ENCODE results near the gene SLC45A1.
A peak's percentile ranks its signal among the peaks of the same experiment; 100 is the strongest.
"Not testable (repeated sequence)": the region's sequence is repeated elsewhere in the genome, so short reads cannot be mapped to it uniquely, and the experiment has no call there.

SLC45A1 gene

DNA sequence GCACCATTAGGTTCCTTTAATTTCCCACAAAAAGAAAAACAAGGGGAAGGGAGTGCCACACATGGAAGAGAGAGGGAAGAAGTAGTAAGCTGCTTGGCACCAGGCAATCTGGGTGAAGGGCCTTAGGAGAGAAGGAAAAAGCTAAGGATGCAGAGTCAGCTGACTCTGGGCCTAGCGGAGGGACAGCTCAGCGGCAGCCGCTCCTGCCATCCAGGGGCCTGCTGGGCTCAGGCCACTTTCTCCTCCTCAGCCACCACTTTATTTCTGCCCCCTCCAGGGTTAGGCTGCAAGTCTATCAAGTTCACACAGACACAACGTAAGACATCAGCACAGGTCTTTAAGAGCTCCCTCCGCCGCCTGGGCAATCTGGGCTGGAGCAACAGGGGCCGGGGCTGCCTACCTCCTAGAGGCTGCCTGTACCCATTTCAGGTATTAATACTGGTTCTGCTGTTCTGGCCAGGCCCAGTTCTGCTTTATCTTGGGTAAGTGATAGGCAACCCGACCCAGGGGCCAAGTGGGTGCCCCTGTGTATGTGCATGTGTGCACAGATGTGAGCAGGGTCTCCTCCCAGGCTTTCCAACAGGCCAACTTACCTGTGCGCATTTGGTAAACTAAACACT lies 53.6 kb downstream of the SLC45A1 start:
- no peak for DNase-seq

DNA sequence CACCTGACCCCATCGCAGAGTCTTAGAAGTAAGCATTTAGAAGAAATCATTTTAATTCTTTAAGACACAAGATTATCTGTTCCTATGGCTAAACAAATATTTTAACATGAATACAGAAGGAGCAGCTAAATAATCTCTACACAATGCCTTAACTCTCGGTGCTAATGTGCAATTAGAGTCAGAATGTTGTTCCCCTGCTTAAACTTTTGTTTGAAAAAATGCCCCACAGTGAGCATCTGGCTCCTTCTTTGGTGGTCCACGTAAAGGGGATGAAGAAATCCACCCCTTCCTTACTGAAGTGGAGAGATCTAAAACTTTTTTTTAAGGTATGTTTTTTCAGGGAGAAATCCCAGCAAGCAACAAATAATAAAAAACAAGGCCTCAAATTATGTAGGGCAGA lies 55.2 kb downstream of the SLC45A1 start:
- no peak for DNase-seq

DNA sequence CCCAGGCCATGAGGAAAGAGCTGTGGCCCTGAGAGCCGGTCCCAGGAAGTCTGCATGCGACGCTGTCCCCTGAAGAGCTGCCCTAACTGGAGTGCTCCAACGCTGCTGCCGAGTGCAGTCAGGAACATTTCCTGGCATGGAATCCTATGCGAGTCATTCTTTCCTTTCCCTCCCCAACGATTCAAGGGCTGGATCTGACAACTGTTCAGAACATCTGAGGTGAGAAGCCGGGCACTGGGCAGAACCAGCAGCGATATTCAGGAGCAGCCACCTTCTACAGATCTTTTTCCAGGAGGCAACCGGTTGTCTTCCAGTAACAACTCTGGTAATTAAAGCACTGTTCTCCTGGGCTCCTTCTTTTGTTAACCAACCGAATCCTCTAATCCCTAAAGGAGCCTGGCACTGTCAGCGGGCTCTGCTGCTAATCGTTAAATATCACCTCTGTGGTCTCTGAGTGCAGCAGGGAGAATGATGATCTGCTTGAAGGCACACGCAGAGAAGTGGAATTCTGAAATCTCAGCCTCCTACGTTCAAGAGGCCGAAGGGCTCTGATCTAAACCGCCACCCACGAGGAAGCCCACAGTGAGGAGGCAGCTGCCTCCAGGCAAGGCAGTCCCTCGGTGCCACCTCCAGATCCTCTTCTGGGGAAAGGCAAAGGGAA lies 55.8 kb downstream of the SLC45A1 start:
- no peak for DNase-seq

DNA sequence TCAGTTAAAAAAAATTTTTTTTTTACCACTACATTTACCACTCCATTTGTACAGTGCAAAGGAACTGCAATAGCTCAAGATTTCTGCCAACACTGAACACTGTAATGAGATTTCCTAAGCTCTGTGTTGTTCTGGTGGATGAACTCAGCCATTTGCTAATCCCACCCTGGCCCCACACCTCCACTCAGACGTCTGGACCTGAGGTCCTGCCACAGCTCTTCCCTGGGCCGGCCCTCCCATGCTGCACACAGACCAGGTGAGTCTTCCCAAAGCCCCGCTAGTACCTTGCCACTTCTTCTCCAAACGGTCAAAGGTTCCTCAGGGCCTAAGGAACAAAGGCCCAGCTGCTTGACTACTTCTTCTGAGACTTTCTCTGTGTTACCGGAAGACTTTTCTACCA lies 56.4 kb downstream of the SLC45A1 start:
- DNase-seq = no peak

DNA sequence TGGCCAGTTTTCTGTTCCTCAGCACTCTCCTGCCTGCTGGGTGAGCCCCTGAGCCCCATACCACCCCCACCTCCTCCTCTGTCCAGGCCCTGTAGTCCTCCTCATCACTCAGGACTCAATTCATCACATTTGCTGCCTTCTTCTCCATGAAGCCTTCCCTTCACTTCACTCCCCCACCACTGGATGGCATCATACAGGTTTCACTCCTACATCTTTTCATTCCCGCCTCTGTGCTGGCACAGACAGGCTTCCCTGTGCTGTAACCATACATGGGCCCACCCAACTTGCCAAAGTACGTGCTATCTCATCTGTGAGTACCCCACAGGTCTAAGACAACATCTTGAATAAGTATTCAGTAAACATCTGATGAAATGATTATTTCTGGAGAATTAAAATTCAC lies 56.9 kb downstream of the SLC45A1 start:
- peak; percentile 24 to 41 for DNase-seq

DNA sequence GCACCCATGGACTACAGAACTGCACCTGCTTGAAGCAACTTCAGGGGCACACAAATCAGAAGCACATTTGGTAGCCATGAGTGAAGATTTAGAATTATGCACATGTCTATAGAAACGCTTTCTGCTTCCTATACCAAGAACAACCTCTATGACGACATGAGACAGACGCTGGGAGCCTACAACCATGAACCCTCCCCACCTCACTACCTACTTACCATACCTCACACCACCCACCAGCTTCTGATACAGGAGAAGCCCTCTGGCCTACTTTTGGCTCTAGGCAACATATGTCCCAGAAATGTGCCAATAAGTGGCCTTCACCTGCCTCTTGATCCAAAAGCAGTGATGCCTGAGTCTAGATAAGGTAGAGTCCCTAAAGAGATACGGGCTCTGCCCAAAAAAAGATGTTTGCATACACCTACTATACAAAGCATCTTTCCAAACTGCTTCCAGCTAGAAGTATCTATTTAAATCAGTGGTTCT lies 58.5 kb downstream of the SLC45A1 start:
- no peak for DNase-seq

DNA sequence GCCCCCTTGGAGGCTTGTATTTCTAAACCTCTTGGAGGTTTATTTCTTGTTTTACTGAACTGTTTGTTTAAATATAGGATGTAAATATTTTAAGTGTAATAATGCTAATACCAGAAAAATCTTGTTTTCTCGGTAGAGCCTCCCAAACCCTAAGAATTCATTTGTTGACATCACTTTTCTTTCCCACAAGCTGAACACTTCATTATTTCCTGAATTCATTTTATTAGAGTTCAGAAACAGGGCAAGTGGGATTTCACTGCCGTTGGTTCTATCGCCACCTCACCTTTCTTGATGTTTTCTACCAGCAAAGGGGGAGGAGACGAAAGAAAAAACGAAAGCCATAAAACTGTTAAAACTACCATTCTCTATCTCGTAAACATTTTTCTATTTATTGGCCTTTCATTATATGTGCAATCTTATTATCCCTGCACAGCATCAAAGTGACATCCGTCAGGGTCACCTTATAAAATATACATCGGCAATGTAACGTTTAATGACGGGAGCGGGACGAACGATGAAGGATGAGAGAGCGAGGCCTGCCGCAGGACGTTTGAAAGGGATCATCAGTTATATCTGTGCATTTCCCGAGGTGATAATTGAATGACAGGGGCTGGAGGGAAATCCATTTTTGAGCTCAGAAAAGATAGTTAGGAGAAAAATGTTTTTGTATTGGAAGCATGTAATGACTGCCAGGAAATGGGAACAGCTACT lies 59.5 kb downstream of the SLC45A1 start:
- DNase-seq = no peak

DNA sequence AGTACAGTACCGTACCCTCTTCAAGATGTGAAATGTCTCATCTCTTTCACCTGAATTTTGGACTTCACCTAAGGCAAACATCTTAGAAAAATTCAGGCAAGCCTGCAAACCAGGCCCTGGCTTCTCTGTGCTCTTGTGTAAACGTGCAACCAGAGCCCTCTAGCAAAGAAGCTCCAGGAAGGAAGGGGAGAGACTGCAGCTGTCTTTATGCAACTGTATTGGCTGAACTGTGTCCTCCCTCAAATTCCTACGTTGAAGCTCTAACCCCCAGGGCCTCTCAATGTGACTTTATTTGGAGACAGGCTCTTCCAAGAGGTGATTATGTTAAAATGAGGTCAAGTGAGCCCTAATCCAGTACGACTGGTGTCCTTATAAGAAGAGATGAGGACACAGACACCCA lies 60.3 kb downstream of the SLC45A1 start:
- no peak for DNase-seq

DNA sequence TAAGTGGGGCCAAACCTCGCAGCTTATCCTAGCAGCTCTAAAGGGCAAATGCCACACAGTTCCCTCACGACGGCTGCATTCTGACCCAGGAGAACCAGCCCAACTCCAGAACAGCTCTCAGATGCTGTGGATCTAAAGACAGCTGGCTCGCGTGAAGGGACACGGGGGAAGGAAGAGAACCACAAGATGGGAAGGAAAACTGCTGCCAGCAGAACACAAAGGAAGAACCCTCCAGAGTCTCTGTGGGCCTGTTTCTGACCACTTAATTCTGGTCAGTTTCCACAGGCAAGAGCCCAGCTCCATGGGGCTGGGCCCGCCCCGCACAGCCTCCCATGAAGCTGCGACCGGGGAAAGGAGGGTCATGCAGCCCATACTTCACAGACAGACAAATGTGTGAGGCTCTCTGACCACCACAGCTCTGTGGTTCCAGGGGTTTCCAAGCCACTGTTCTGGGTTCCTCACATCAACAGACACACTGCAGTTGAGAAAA lies 61.1 kb downstream of the SLC45A1 start:
- no peak for DNase-seq

DNA sequence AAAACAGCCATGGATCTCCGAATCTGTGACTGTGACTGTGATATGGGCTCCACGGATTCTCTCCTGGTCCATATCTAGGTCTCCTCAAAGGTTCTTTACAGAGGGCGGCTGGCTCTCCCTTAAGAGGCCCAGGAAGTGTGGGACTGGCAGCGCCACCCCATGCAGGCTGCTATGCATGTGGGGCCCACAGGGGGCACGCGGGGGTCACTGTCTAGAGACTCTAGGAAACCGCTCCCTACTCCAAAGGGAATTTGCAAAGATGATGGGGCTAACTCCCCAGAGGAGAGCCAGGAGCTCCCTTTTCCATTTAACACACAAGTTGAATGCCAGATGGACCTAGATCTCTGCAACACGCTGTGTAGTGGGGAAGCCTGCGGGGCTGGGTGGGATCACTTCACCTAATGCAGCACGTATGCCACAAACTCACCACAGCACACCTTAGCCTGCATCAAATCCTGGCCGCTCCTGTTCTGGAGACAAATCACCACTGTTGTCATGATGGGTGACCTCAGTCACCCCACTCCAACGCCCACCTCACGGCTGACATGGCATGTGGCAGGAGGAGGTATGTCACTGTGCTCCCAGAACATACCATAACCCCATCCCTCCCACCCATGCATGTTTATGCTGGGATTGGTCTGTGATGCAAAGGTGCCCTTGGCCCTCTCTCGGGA lies 61.7 kb downstream of the SLC45A1 start:
- no peak for DNase-seq

DNA sequence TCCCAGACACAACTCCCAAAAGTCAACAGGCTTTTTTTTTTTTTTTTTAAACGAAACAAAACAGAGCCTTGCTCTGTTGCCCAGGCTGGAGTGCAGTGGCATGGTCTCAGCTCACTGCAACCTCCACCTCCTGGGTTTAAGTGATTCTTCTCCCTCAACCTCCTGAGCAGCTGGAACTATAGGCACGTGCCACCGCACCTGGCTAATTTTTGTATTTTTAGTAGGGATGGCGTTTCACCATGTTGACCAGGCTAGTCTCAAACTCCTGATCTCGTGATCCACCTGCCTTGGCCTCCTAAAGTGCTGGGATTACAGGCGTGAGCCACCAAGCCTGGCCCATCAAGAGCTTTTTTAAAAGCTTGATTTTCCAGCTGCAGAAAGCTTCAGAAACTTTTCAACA lies 62.4 kb downstream of the SLC45A1 start:
- not testable (repeated sequence) for DNase-seq

DNA sequence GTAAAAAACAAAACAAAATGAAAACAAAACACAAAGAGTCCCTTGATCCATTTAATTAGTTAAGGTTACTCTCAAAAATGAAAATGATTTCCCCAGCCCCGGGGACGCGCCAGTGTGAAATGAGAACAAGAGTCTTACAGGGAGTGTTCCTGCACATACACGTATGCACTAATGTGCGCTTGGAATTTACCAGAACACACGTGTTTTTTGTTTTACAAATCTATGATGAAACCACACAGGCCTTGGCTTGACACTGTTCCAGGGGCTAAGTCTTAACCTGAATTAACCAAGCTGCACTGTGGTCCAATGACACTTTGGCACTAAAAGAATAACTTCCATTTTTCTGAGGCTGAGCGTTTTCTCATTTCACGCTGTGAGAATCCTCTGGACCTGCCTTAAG lies 63.7 kb downstream of the SLC45A1 start:
- no peak for DNase-seq

DNA sequence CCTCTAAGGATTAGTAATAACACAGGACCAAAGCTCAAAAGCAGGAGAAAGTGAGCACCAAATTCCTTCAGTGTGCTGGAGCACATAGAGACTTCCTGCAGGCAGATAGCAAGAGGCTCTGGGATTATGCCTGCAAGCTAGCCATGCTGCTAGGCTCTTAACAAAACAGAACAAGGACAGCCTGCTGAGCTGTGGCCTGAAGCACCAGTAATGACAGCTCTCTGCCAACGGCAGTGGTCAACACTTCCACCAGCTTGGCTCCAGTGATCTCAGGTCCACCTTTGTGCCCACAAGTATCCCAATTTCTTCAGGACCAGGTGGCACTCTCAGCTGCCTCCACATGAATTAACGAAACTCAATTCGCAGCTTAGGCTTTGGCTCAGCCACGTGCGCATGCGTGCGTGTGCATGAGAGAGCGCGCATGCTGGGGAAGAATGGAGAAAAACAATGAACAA lies 64.2 kb downstream of the SLC45A1 start:
- DNase-seq = no peak

DNA sequence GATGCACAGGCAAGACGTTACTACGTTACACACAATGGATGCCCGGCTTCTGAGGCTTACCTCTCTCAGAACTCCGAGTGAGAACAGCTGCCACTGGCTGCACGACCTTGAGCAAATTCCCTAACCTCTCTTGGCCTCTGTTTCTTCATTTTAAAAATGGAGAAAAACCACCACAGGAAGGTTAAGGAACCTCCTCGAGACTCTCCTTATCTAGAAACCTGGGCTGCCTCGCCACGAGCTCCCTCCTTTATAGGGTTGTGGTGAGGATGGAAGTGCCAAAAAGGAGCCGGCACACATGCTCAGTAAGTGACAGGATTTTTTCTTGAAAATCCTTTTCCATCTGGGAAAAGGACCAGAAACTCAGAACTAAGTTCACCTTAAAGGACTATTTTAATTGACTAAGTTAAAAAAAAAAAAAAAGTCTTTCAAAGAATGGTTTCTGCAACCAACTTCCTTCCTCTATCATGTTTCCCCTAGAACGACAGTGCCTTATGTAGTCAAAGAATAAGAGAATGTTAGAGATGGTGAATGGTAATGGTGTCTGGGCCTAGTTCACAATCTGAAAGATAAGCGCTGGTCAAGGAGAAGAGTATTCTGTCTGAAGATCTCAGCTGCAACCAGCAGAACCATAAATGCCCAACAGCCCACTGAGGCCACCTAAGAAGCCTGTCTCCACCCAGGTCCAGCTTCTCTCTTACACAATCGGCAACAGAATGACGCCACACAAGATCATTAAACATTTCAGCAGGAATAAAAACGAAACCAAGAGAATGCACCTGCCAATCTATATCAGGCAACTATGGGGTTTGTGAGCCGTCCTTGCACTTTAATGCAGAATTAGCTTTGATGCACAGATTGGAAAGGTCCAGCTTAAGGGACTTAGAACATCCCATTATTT lies 64.9 kb downstream of the SLC45A1 start:
- DNase-seq = no peak

DNA sequence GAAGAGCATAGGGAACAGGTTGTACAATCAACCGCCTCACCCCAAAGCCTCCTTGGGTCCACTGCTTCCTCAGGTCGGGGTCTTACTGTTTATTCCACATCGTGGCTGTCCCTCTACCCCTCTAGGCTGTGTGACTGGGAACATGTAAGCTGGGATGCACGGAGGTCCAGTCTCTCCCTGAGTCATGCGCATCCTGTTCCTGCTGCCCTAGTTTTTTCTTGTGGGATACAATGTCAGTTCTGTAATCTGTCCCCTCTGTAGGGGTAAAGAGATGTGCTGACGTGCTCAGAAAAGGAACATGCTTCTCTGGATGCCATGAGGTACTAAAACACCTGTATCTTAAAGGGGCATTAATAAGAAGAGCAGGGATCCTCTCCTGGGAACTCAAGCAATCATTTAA lies 66.2 kb downstream of the SLC45A1 start:
- DNase-seq = no peak

DNA sequence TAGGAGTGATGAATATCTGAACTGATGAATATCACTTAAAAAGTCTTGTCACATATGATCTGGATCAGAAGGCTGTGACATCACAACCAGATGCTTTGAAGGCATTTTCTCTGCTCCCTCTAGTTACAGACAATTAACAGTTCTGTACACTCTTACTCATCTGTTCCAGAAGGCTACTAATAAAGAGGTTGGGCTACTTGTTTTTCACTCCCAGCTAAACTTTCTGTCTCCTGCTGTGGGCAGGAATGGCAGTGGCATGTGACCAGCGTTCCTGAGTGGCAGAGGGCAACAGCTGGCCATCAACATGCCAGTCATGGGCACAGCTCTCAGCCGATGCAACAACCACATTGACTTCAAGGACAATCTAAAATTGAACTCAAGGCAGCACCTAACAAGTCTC lies 66.7 kb downstream of the SLC45A1 start:
- no peak for DNase-seq

DNA sequence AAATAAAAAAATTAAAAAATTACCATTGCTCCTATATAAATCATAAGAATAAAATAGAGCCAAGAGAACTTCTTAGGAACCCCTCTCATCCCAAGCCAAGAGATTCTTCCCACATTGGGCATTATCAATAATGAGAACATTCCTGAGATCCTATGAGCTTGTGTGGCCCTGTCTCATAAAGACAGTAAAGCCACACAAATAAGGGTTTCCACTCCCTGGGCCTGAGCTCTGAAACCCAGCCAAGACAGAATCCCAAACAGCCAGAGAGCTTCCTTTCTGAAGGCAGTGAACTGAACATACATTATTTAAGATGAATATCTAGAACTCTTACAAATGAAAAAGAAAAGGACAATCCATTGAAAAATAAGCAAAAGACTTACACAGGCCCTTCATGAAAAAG lies 68.3 kb downstream of the SLC45A1 start:
- no peak for DNase-seq

DNA sequence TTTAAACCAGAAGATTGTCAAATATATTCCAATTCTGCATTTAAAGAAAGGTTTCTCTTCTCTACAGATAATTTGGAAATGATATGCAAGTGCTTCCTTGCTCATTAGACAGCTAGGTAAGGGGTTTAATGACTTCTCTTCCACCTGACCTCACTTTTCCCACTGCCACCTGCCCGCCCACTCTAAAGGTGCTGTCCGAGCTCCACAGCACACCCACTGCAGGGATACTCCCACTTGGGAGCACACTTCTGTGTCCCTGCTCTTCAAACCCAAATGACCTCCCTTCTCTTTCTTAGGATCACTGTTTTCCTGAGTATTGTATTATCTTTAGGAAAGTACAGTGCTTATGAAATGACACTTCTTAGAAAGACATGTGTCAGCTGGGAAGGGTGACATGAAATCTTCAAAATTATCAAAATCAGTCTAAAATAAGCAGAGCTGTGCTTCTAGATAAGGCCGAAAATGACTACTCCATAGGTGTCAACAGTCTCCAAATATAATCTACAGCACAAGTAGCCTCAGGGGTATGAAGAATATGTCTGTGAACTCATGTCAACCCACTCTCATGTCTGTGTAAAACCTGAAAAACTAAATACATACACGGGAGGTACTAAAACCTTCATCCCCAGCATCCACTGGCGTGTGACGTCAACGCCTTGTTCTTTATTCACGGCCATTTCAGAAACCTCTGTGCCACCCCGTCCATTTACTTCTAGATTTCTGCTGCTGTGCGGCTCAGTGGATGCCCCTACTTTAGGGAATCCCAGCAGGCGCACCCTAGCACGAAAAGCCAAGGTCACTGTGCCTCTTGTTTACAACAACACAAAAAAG lies 71.0 kb downstream of the SLC45A1 start:
- DNase-seq = no peak

DNA sequence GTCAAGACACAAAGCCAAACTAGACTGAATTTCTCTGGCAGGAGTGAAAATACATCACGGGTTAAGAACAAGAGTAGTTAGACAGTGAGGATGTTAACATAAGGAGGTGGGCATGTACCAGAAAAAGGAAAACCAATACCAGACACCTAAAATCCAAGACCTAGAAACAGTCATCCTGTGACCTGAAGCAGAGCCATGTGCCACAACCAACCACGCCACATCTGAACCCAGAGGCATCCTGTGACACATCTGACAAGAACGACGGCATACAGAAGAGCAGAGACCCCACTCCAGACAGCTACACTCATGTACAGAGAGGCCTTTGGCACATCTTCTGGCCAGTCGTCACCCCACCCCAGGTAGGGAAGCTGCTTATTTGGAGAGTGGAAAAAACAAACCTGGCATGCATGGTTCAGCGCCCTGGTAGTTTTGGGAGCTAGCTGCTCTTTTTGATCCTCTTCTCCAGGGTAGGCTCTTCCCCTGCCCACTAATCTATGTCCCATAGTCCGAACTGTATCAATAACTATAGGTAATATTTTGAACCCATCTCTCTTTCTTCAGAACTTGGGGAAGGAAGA lies 72.1 kb downstream of the SLC45A1 start:
- peak; percentile 31 to 48 for DNase-seq

DNA sequence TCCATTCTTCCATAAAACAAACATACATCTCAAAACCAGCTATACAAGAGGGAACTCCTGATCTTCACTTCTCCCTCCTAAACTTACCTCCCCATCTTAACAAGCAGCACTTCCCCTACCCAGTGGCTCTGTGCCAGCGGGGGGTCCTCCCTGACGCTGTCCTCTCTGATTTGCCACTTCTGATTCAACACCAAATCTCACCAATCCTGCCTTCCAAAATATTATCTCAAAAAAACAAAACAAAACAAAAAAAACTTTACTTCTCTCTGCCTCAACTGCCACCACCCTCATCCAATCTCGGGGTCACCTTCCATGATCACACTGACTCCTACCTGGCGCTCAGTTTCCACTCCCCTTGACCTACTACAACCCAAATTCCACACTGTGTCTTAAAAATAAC lies 72.8 kb downstream of the SLC45A1 start:
- DNase-seq = no peak

DNA sequence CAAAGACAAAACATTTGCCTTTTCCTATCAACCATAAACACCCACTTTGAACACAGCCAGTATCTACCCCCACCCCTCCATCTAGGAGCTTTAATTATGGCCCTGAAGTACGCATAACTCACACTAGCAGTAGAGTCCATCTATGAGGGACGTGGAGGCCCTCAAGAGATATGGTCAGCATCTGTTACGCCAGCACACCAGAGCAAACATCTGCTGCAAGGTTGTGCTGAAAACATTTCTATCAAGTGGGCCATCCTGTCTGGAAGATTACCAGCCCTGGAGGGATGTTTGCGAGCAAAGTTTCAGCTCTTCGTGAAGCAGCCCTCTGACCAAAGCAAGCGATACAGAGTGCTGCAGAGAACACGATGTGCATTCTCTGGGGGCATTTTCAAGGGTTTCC lies 74.6 kb downstream of the SLC45A1 start:
- no peak for DNase-seq

Data from activated CD4-positive, alpha-beta T cell treated with anti-CD3 and anti-CD28 coated beads, Interleukin-2, amount 50 U/mL, for 48 hours (primary cell).